RCC 7860 (cell line): ENCODE measurements around the gene KIF1A.

Source experiments
- DNase-seq: peaks from one replicate; pipeline ENCODE4 v3.0.0-alpha.2; 2015; ENCODE audit warnings: low spot score
- FAIRE-seq: peaks from 2 replicates; lab custom pipeline; 2012; peaks lifted over from hg19 to GRCh38; lab: Jason Lieb, UNC

KIF1A gene

GRCh38 chr2:240720686-240721595 is 99.1 kb downstream of the KIF1A start:
- no peak for FAIRE-seq
- DNase-seq: no peak

GRCh38 chr2:240719676-240720545 is 100.1 kb downstream of the KIF1A start:
- DNase-seq (no peak), FAIRE-seq (no peak)

- DNase-seq: no peak
Observed at GRCh38 chr2:240718896-240719490, 101.0 kb downstream of the KIF1A start.

GRCh38 chr2:240717681-240718581 is 102.1 kb downstream of the KIF1A start:
- no peak for DNase-seq
- FAIRE-seq: no peak

More at GRCh38 chr2:240718896-240719490, 101.0 kb downstream of the KIF1A start:
- FAIRE-seq: no peak

- FAIRE-seq: no peak
Observed at GRCh38 chr2:240717181-240717641, 102.8 kb downstream of the KIF1A start.

GRCh38 chr2:240716130-240716798 is 103.8 kb downstream of the KIF1A start:
- FAIRE-seq: no peak
- DNase-seq: no peak

More at GRCh38 chr2:240717181-240717641, 102.8 kb downstream of the KIF1A start:
- no peak for DNase-seq

- FAIRE-seq: no peak
- DNase-seq: no peak
Observed at GRCh38 chr2:240714747-240715725, 105.0 kb downstream of the KIF1A start.

- DNase-seq (no peak), FAIRE-seq (no peak)
Observed at GRCh38 chr2:240713928-240714746, 105.9 kb downstream of the KIF1A start.

- FAIRE-seq: no peak
- no peak for DNase-seq
Observed at GRCh38 chr2:240713071-240713927, 106.7 kb downstream of the KIF1A start.

GRCh38 chr2:240712121-240712520 is 107.9 kb downstream of the KIF1A start:
- FAIRE-seq (no peak), DNase-seq (no peak)

GRCh38 chr2:240711701-240712100 is 108.3 kb downstream of the KIF1A start:
- DNase-seq (no peak), FAIRE-seq (no peak)

GRCh38 chr2:240711296-240711695 is 108.7 kb downstream of the KIF1A start:
- no peak for DNase-seq
- no peak for FAIRE-seq

- DNase-seq: no peak
Observed at GRCh38 chr2:240708457-240708856, 111.6 kb downstream of the KIF1A start.

GRCh38 chr2:240707821-240708220 is 112.2 kb downstream of the KIF1A start:
- no peak for FAIRE-seq
- no peak for DNase-seq

More at GRCh38 chr2:240708457-240708856, 111.6 kb downstream of the KIF1A start:
- FAIRE-seq: no peak

GRCh38 chr2:240707043-240707756 is 112.8 kb downstream of the KIF1A start:
- FAIRE-seq (no peak), DNase-seq (no peak)
